GM23338 (cell line): ENCODE results near the gene IL16. TPM values are rescaled to one million over a fixed set of nuclear protein-coding genes. Genes with fewer than 3 reads are reported as not detected.

Experiments
- ATAC-seq: fragments of 200-7000 bp; cut with Tn5 transposase; 3 replicates; pipeline ENCODE4 v1.9.1; 2020
- DNase-seq: peaks from one replicate; pipeline ENCODE4 v3.0.0-alpha.2; 2015; ENCODE audit warnings: low spot score
- H2AFZ ChIP-seq: fragments of 200-600 bp; sonication (generic); 2 replicates; pipeline ENCODE4 v1.8.0; 2016; ENCODE audit warnings: antibody characterized with exemption, mild to moderate bottlenecking, moderate library complexity
- H3F3A ChIP-seq: fragments of 200-600 bp; sonication (generic); replicated peaks from 2 replicates; pipeline ENCODE4 v1.8.0; 2017; ENCODE audit warnings: antibody characterized with exemption, mixed run types, low read depth
- H3K27ac ChIP-seq: fragments of 200-600 bp; sonication (generic); 2 replicates; pipeline ENCODE4 v1.6.1; 2016; ENCODE audit warnings: low read depth
- H3K27me3 ChIP-seq: fragments of 200-600 bp; sonication (generic); 2 replicates; pipeline ENCODE4 v1.8.0; 2016; ENCODE audit warnings: mild to moderate bottlenecking, mixed run types, moderate library complexity; ENCODE audit not compliant: insufficient read depth
- H3K36me3 ChIP-seq: fragments of 200-600 bp; sonication (generic); 2 replicates; pipeline ENCODE4 v1.8.0; 2016; ENCODE audit warnings: mild to moderate bottlenecking; ENCODE audit not compliant: insufficient read depth
- H3K4me1 ChIP-seq: fragments of 200-600 bp; sonication (generic); 2 replicates; pipeline ENCODE4 v1.8.0; 2016; ENCODE audit warnings: mild to moderate bottlenecking, moderate library complexity; ENCODE audit not compliant: insufficient read depth
- H3K4me2 ChIP-seq: fragments of 200-600 bp; sonication (generic); 2 replicates; pipeline ENCODE4 v1.7.1; 2017; ENCODE audit warnings: mixed run types
- H3K4me3 ChIP-seq: fragments of 200-600 bp; sonication (generic); 2 replicates; pipeline ENCODE4 v1.6.1; 2016; ENCODE audit warnings: mixed run types
- H3K79me2 ChIP-seq: fragments of 200-600 bp; sonication (generic); replicated peaks from 2 replicates; pipeline ENCODE4 v1.8.0; 2017; ENCODE audit warnings: mild to moderate bottlenecking; ENCODE audit not compliant: insufficient read depth
- H3K9me2 ChIP-seq: fragments of 200-600 bp; sonication (generic); 2 replicates; pipeline ENCODE4 v1.8.0; 2017; ENCODE audit not compliant: insufficient read depth
- H4K20me1 ChIP-seq: fragments of 200-600 bp; sonication (generic); replicated peaks from 2 replicates; pipeline ENCODE4 v1.8.0; 2017; ENCODE audit warnings: mild to moderate bottlenecking; ENCODE audit not compliant: insufficient read depth
- H3K27ac Mint-ChIP-seq: 2 replicates; pipeline ENCODE4 v1.8.0; 2020; ENCODE audit warnings: inconsistent platforms, mild to moderate bottlenecking, moderate library complexity, mixed read lengths
- H3K27me3 Mint-ChIP-seq: 3 replicates; pipeline ENCODE4 v1.8.0; 2022; ENCODE audit warnings: low read depth, mild to moderate bottlenecking, moderate library complexity, mixed read lengths, inconsistent platforms; ENCODE audit not compliant: insufficient read depth, poor library complexity
- H3K36me3 Mint-ChIP-seq: 3 replicates; pipeline ENCODE4 v1.8.0; 2021; ENCODE audit warnings: low read depth, mild to moderate bottlenecking, inconsistent platforms, moderate library complexity, mixed read lengths
- H3K4me1 Mint-ChIP-seq: 3 replicates; pipeline ENCODE4 v1.8.0; 2020; ENCODE audit warnings: mild to moderate bottlenecking, inconsistent platforms, mixed read lengths
- H3K4me3 Mint-ChIP-seq: 3 replicates; pipeline ENCODE4 v1.8.0; 2021; ENCODE audit warnings: moderate library complexity, mild to moderate bottlenecking, inconsistent platforms, mixed read lengths
- H3K9me3 Mint-ChIP-seq: 3 replicates; pipeline ENCODE4 v1.8.0; 2020; ENCODE audit warnings: moderate library complexity, mild to moderate bottlenecking, inconsistent platforms, mixed read lengths
- CREB1 ChIP-seq: fragments of 250-450 bp; sonication (Bioruptor Pico); IDR thresholded peaks from 2 replicates; pipeline ENCODE4 v1.5.0; 2020; ENCODE audit warnings: low read depth, mild to moderate bottlenecking, moderate library complexity
- CTCF ChIP-seq, 2 experiments: fragments of 200-600 bp in 1 of 2; sonication (generic) in 1 of 2; conservative IDR thresholded peaks; 2 replicates each; pipeline versions ENCODE4 v1.5.1 to v1.6.1; 2016 to 2017; ENCODE audit warnings: antibody characterized with exemption in 2 of 2, low read depth in 2 of 2, mild to moderate bottlenecking in 2 of 2, moderate library complexity in 1 of 2
- ETS1 ChIP-seq: IDR thresholded peaks from 2 replicates; pipeline ENCODE4 v1.6.1; 2016; ENCODE audit warnings: antibody characterized with exemption
- EZH2 ChIP-seq: fragments of 200-600 bp; sonication (generic); IDR thresholded peaks from one replicate; pipeline ENCODE4 v1.8.0; 2017; ENCODE audit warnings: antibody characterized with exemption, mild to moderate bottlenecking, low read depth; ENCODE audit not compliant: unreplicated experiment
- EZH2phosphoT487 ChIP-seq: fragments of 200-600 bp; sonication (generic); IDR thresholded peaks from one replicate; pipeline ENCODE4 v1.8.1; 2018; ENCODE audit warnings: antibody characterized with exemption; ENCODE audit not compliant: unreplicated experiment
- JUNB ChIP-seq: IDR thresholded peaks from one replicate; pipeline ENCODE4 v1.6.1; 2016; ENCODE audit warnings: antibody characterized with exemption; ENCODE audit not compliant: unreplicated experiment
- NANOG ChIP-seq: IDR thresholded peaks from 2 replicates; pipeline ENCODE4 v1.6.1; 2016; ENCODE audit warnings: antibody characterized with exemption, borderline replicate concordance
- POLR2AphosphoS5 ChIP-seq: IDR thresholded peaks from 2 replicates; pipeline ENCODE4 v1.6.1; 2016; ENCODE audit warnings: antibody characterized with exemption, low read depth
- REST ChIP-seq: IDR thresholded peaks from one replicate; pipeline ENCODE4 v1.6.1; 2018; ENCODE audit warnings: antibody characterized with exemption; ENCODE audit not compliant: unreplicated experiment
- STAT1 ChIP-seq: IDR thresholded peaks from one replicate; pipeline ENCODE4 v1.6.1; 2016; ENCODE audit warnings: antibody characterized with exemption; ENCODE audit not compliant: unreplicated experiment
- ZNF114 ChIP-seq: fragments of 250-450 bp; sonication (Bioruptor Pico); IDR thresholded peaks from 2 replicates; pipeline ENCODE4 v1.5.0; 2020; ENCODE audit warnings: mild to moderate bottlenecking, moderate library complexity
- ZNF331 ChIP-seq: fragments of 250-450 bp; sonication (Bioruptor Pico); IDR thresholded peaks from 2 replicates; pipeline ENCODE4 v1.5.0; 2020; ENCODE audit warnings: low read depth, mild to moderate bottlenecking, moderate library complexity
- ZNF462 ChIP-seq: fragments of 250-450 bp; sonication (Bioruptor Pico); IDR thresholded peaks from 2 replicates; pipeline ENCODE4 v1.5.0; 2020; ENCODE audit warnings: mild to moderate bottlenecking, moderate library complexity
- polyA plus RNA-seq: library from polyadenylated mRNA; unstranded; fragments of >200 nt; fragmentation: Nextera tagmentation; extraction: Ambion mirVana; gene quantifications from 2 replicates; pipeline ENCODE4 v1.2.1, GENCODE V29; 2016
- total RNA-seq: library from RNA; depleted of rRNA; stranded (reverse); fragments of >200 nt; shearing (Covaris generic); gene quantifications from 2 replicates; pipeline ENCODE4 v1.2.3, GENCODE V29; 2014

Gene IL16
- total and polyA plus RNA-seq, 2 experiments from 2014 or later = 0.29 TPM; not detected in 1

GRCh38 chr15:81244306-81244705 lies 47.6 kb downstream of the IL16 start:
- Histone ChIP-seq H3K36me3 (no peaks in the 10 kb centered on the region), H3K27me3 (no peaks in the 10 kb centered on the region), H3K9me2 (no peaks in the 10 kb centered on the region), H3K27ac (no peak overlapping the region), H2AFZ (no peak overlapping the region), H3K4me2 (no peak overlapping the region), H4K20me1 (no peaks in the 10 kb centered on the region), H3K4me1 (no peaks in the 10 kb centered on the region), H3K79me2 (no peaks in the 10 kb centered on the region), H3K4me3 (no peak overlapping the region), H3F3A (no peaks in the 10 kb centered on the region)
- Mint-ChIP-seq H3K36me3 (no peaks in the 10 kb centered on the region), H3K4me3 (no peak overlapping the region), H3K27ac (no peak overlapping the region), H3K9me3 (no peaks in the 10 kb centered on the region), H3K27me3 (no peaks in the 10 kb centered on the region), H3K4me1 (no peaks in the 10 kb centered on the region)
- DNase-seq = no peak
- no peak for ATAC-seq
- no peak for TF ChIP-seq POLR2AphosphoS5
- TF ChIP-seq ETS1 = no peak
- TF ChIP-seq NANOG = no peak
- no peak for TF ChIP-seq ZNF114 (CRISPR knock-in tag)
- TF ChIP-seq ZNF462 (CRISPR knock-in tag) = no peak
- TF ChIP-seq EZH2phosphoT487 = no peak
- no peak for TF ChIP-seq CREB1
- TF ChIP-seq CTCF (conservative IDR thresholded peaks at IDR 0.05; ENCODE audit: low read depth in 2 of 2) = no peak
- TF ChIP-seq EZH2 = no peak
- no peak for TF ChIP-seq STAT1
- TF ChIP-seq ZNF331 (CRISPR knock-in tag) = no peak
- TF ChIP-seq REST = no peak
- TF ChIP-seq JUNB = no peak
